Measurements from ENCODE around the gene LZIC. TPM values are rescaled to one million over a fixed set of nuclear protein-coding genes. Genes with fewer than 3 reads are reported as not detected.

Gene LZIC
- polyA plus RNA-seq, 1 donor (not counting 4 experiments of a cell fraction or from before 2014, with no cell fraction given): 22.5 TPM

GRCh38 chr1:9990944-9991343, 47.8 kb upstream of the LZIC start:
- no peak overlapping the region for H3K4me2 ChIP-seq (ENCODE audit: control insufficient read depth, extremely low read depth, insufficient read depth, low read depth, low read length)
- H3K27me3 ChIP-seq (ENCODE audit: control insufficient read depth, extremely low read depth, insufficient read depth, low read length): no peaks in the 10 kb centered on the region
- no peak overlapping the region for H2AFZ ChIP-seq (ENCODE audit: control insufficient read depth, low read length)
- H3K4me1 ChIP-seq (ENCODE audit: control insufficient read depth, extremely low read depth, insufficient read depth, low read length): no peaks in the 10 kb centered on the region
- H3K27ac ChIP-seq (ENCODE audit: control insufficient read depth, insufficient read depth, low read length): no peak overlapping the region
- H3K79me2 ChIP-seq (ENCODE audit: control insufficient read depth, insufficient read depth, low read length): no peaks in the 10 kb centered on the region
- no peak overlapping the region for H3K4me3 ChIP-seq (ENCODE audit: control insufficient read depth in 2 of 3, extremely low read depth in 1 of 3, insufficient read depth in 2 of 3, low read depth in 1 of 3, low read length in 3 of 3)
- TF ChIP-seq EZH2 (IDR thresholded peaks at IDR 0.05; ENCODE audit: low read length): no peak
- TF ChIP-seq CTCF (optimal IDR thresholded peaks at IDR 0.05 in 1 of 3, IDR thresholded peaks at IDR 0.05 in 1 of 3, conservative IDR thresholded peaks at IDR 0.05 in 1 of 3; ENCODE audit: extremely low read depth in 1 of 3, insufficient read depth in 2 of 3, low read length in 3 of 3): no peak
- H3K9me3 ChIP-seq (ENCODE audit: control insufficient read depth, low read depth, low read length): no peaks in the 10 kb centered on the region
- no peaks in the 10 kb centered on the region for H4K20me1 ChIP-seq (ENCODE audit: control insufficient read depth, extremely low read depth, insufficient read depth, low read length)
- no peak overlapping the region for H3K9ac ChIP-seq (ENCODE audit: control insufficient read depth, extremely low read depth, insufficient read depth, low read length)
- H3K36me3 ChIP-seq (ENCODE audit: control insufficient read depth in 2 of 2, extremely low read depth in 1 of 2, insufficient read depth in 2 of 2, low read length in 2 of 2): no peaks in the 10 kb centered on the region
- no peak for DNase-seq (ENCODE audit: low read depth, low spot score)
- no peak for FAIRE-seq
- no peaks in the 10 kb centered on the region for H3K9me1 ChIP-seq (ENCODE audit: control insufficient read depth, extremely low read depth, insufficient read depth, low read length)
- dilution Hi-C loops (cut with MboI; ENCODE audit: extremely low pct_ligation_motif_present, low sequenced_read_pairs): no loop called here

DNA sequence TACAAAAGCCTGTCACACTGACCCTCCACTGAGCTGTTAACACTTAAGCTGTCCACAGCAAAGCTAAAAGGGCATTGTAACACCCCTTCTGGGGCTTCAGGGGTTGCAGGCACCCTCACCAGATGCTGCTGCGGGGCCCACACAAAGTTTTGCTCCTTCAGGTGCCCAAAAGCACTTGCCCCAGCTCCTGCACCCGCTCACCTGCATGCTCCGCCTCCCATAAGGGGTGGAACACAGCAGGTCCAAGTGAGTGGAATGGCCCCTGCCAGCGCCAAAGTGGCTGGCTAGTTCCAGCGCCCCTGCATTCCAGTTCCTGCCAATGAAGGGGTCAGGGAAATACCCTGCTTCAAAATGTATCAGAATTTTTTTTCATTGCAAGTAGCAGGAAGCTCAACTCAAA, 46.6 kb upstream of the LZIC start:
- H3K4me1 ChIP-seq (ENCODE audit: control insufficient read depth, extremely low read depth, insufficient read depth, low read length): no peaks in the 10 kb centered on the region
- H4K20me1 ChIP-seq (ENCODE audit: control insufficient read depth, extremely low read depth, insufficient read depth, low read length): no peaks in the 10 kb centered on the region
- no peaks in the 10 kb centered on the region for H3K27me3 ChIP-seq (ENCODE audit: control insufficient read depth, extremely low read depth, insufficient read depth, low read length)
- TF ChIP-seq CTCF (optimal IDR thresholded peaks at IDR 0.05 in 1 of 3, IDR thresholded peaks at IDR 0.05 in 1 of 3, conservative IDR thresholded peaks at IDR 0.05 in 1 of 3; ENCODE audit: extremely low read depth in 1 of 3, insufficient read depth in 2 of 3, low read length in 3 of 3) (no peak), EZH2 (IDR thresholded peaks at IDR 0.05; ENCODE audit: low read length) (no peak)
- no peak overlapping the region for H3K4me3 ChIP-seq (ENCODE audit: control insufficient read depth in 2 of 3, extremely low read depth in 1 of 3, insufficient read depth in 2 of 3, low read depth in 1 of 3, low read length in 3 of 3)
- H3K79me2 ChIP-seq (ENCODE audit: control insufficient read depth, insufficient read depth, low read length): no peaks in the 10 kb centered on the region
- FAIRE-seq (no peak), DNase-seq (ENCODE audit: low read depth, low spot score) (no peak)
- dilution Hi-C loops (cut with MboI; ENCODE audit: extremely low pct_ligation_motif_present, low sequenced_read_pairs): no loop called here
- no peaks in the 10 kb centered on the region for H3K9me3 ChIP-seq (ENCODE audit: control insufficient read depth, low read depth, low read length)
- no peak overlapping the region for H3K4me2 ChIP-seq (ENCODE audit: control insufficient read depth, extremely low read depth, insufficient read depth, low read depth, low read length)
- no peaks in the 10 kb centered on the region for H3K36me3 ChIP-seq (ENCODE audit: control insufficient read depth in 2 of 2, extremely low read depth in 1 of 2, insufficient read depth in 2 of 2, low read length in 2 of 2)
- H3K9me1 ChIP-seq (ENCODE audit: control insufficient read depth, extremely low read depth, insufficient read depth, low read length): no peaks in the 10 kb centered on the region
- no peak overlapping the region for H2AFZ ChIP-seq (ENCODE audit: control insufficient read depth, low read length)
- no peak overlapping the region for H3K27ac ChIP-seq (ENCODE audit: control insufficient read depth, insufficient read depth, low read length)
- no peak overlapping the region for H3K9ac ChIP-seq (ENCODE audit: control insufficient read depth, extremely low read depth, insufficient read depth, low read length)
